C4-2B (cell line): ENCODE data around the gene NFIA.

Experiments used
- ZFX ChIP-seq: fragments of 450-650 bp; IDR thresholded peaks from 2 replicates; pipeline ENCODE4 v1.6.1; 2017
- TF ChIP-seq, protein P1 (sequence below): fragments of 450-650 bp; conservative IDR thresholded peaks from 2 replicates; pipeline ENCODE4 v1.5.1; 2017; ENCODE audit warnings: mild to moderate bottlenecking

DNA sequence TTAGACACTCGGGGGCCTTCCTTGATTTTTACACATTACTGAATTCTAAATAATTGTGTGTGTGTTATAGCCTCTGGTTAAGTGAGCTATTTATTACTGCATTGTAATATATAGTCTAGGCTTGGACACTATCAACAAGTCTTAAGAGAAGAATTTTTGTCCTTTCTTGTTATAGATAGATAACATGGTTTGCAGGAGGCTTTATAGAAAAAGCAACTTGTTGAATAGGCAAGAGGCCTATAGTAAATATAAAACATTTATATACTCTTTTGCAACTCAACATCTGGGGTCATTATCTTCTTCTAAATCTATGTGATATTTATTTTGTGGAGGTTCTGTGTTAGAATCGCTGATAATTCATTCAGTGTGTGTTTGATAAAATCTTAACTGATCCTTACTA, 293.8 kb downstream of the NFIA start:
- TF ChIP-seq, protein P1, sequence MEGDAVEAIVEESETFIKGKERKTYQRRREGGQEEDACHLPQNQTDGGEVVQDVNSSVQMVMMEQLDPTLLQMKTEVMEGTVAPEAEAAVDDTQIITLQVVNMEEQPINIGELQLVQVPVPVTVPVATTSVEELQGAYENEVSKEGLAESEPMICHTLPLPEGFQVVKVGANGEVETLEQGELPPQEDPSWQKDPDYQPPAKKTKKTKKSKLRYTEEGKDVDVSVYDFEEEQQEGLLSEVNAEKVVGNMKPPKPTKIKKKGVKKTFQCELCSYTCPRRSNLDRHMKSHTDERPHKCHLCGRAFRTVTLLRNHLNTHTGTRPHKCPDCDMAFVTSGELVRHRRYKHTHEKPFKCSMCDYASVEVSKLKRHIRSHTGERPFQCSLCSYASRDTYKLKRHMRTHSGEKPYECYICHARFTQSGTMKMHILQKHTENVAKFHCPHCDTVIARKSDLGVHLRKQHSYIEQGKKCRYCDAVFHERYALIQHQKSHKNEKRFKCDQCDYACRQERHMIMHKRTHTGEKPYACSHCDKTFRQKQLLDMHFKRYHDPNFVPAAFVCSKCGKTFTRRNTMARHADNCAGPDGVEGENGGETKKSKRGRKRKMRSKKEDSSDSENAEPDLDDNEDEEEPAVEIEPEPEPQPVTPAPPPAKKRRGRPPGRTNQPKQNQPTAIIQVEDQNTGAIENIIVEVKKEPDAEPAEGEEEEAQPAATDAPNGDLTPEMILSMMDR, result no peak
- no peak for TF ChIP-seq ZFX
